HG02852 (cell line): Measurements from ENCODE around the gene CCDC158.
"Not testable (repeated sequence)": the region's sequence is repeated elsewhere in the genome, so short reads cannot be mapped to it uniquely, and the experiment has no call there.

Experiments
- ATAC-seq: cut with Tn5 transposase; IDR thresholded peaks from one replicate; pipeline ENCODE4 v1.9.1; 2021; ENCODE audit warnings: mild to moderate bottlenecking, moderate library complexity; ENCODE audit not compliant: unreplicated experiment

CCDC158 gene

GRCh38 chr4:76430519-76431388 is 9.8 kb upstream of the CCDC158 start:
- ATAC-seq = no peak

- ATAC-seq = no peak
These were observed 8.7 kb upstream of the CCDC158 start for GRCh38 chr4:76429636-76430035.

- ATAC-seq = no peak
These were observed 5.3 kb upstream of the CCDC158 start for GRCh38 chr4:76426272-76426671.

DNA sequence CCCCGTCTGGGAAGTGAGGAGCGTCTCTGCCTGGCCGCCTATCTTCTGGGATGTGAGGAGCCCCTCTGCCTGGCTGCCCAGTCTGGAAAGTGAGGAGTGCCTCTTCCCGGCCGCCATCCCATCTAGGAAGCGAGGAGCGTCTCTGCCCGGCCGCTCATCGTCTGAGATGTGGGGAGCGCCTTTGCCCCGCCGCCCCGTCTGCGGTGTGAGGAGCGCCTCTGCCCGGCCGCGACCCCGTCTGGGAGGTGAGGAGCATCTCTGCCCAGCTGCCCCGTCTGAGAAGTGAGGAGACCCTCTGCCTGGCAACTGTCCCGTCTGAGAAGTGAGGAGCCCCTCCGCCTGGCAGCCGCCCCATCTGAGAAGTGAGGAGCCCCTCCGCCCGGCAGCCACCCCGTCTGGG is 2.2 kb upstream of the CCDC158 start:
- not testable (repeated sequence) for ATAC-seq

DNA sequence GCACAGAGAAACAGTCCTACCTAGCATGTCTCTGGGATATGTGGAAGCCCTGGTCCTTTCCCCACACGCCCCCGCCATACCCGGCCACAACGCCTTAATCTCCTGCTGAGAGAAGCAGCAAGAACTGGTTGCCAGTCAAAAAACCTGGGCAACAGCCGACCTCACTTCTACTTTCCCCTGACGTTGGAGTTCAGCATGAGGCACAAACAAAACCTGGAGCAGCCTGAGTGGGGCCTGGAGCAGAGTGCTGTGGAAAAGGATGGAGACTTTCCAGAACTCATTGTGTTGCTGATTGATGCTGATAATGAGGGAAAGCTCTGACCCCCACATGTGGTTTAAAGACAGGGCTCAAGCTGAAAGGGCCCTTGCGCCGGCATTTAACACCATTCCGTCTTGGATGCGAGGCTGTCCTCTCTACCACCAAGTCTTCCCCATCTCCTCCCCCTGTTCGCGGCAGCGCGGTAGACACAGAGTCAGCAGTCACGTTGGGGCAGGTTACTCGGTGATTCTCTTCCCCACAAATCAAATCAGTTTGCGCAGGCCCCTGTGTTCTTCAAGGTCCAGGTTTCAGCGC is 666 bp downstream of the CCDC158 start:
- ATAC-seq = no peak

DNA sequence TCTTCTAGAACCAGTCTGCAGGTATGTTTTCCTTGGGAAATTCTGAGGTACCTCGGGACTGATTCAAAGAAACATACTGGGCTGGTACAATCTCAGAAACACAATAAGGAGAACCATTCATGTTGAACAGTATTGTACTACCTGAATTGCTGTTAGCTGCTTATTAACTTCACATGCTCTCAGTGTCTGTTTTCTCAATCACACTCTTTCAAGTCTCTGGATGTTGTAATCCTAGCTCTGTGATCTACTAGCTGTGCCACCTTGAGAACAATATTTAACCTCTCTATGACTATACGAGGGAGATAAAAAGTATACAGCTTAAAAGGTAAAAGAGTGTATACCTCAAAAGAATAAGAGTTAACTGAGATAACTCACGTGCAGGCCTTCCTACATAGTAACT is 10.3 kb downstream of the CCDC158 start:
- ATAC-seq = no peak

GRCh38 chr4:76407440-76408119 is 13.4 kb downstream of the CCDC158 start:
- ATAC-seq = no peak

GRCh38 chr4:76406081-76406480 is 14.9 kb downstream of the CCDC158 start:
- no peak for ATAC-seq

- ATAC-seq = no peak
These were observed 19.3 kb downstream of the CCDC158 start for GRCh38 chr4:76401654-76402053.

DNA sequence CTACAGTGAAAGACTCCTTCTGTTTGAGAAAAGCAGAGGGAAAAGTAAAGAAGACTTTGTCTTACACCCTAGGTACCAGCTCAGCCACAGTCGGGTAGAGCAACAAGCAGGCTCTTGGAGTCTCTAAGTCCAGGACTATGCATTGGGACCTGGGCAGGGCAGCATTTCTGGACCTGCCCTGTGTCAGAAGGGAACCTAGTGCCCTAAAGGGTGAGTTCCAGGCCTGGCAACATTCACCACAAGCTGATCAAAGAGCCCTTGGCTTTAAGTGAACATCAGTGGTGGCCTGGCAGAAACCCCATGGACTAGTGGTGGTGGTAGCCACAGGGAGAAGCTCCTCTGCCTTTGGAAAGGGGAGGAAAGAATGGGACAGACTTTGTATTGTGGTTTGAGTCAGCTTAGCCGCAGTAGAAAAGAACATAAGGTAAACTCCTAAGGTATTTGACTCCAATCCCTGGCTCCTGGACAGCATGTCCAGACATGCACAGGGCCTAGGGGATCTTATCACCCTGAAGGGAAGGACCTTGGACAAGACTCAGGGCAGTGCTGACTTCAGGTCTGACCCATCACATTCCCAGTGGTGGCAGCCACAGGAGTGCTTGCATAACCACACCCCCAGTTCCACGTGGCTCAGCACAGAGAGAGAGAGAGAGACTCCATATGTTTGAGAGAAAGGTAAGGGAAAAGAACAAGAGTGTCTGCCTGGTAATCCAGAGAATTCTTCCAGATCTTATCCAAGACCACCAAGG is 32.6 kb downstream of the CCDC158 start:
- no peak for ATAC-seq

DNA sequence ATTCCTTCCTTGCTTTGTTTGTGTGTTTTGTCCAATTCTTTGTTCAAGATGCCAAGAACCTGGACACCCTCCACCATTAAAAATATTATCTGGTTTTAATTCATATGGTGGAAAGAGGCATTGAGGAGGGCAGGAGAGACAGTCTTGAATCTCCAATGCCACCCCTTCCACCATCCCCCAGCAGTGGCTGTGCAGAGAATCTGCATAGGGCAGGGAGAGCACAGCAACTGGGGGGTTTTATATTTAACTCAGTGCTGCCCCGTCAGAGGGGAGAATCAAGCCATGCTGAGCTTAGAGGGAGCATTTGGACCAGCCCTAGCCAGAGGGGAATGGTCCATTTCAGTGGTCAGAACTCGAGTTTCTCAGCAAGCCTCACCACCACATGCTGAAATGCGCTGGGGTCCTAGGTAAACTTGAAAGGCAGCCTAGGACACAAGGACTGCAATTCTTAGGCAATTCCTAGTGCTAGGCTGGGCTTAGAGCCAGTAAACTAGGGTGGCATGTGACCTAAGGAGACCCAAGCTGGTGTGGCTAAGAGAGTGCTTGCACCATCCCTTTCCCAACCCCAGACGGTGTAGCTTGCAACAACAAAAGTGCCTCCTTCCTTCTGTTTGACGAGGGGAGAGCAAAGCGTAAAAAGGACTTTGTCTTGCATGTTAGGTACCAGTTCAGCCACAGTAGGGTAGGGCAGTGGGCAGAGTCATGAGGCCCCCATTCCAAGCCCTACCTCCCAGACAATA is 34.2 kb downstream of the CCDC158 start:
- no peak for ATAC-seq

- ATAC-seq = no peak
These were observed 35.0 kb downstream of the CCDC158 start for GRCh38 chr4:76385974-76386373.

DNA sequence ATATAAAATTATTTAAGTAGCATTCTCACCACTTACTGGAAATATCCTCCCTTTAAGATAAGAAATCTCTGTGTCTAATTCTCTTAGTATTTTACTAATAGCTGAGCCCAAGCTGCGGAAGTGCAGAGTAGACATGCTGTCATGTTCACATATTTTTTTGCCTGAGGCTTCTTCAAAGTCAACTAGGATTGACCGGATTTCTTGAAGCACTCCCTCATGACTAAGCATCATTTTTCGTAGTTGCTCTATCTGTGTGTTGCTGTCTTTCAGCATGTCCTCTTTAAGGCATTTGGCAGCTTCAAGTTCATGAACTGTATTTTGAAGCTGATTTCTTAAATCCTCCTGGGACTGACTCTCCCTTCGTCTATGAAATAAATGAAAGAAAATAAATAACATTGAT is 36.9 kb downstream of the CCDC158 start:
- no peak for ATAC-seq

GRCh38 chr4:76383001-76383400 is 37.9 kb downstream of the CCDC158 start:
- no peak for ATAC-seq

DNA sequence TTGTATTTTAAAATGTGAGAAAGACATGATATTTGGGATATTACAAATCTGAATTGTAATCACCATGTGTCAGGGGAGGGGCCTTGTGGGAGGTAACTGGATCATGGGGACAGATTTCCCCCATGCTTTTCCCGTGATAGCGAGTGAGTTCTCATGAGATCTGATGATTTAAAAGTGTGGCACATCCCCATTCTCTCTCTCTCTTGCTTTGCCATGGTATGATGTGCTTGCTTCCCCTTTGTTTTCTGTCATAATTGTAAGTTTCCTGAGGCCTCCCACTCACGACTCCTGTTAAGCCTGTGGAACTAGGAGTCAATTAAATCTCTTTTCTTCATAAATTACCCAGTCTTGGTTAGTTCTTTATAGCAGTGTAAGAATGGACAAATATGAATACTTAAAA is 39.0 kb downstream of the CCDC158 start:
- no peak for ATAC-seq

GRCh38 chr4:76380561-76380960 is 40.4 kb downstream of the CCDC158 start:
- no peak for ATAC-seq

- ATAC-seq = no peak
These were observed 43.0 kb downstream of the CCDC158 start for GRCh38 chr4:76377911-76378310.

DNA sequence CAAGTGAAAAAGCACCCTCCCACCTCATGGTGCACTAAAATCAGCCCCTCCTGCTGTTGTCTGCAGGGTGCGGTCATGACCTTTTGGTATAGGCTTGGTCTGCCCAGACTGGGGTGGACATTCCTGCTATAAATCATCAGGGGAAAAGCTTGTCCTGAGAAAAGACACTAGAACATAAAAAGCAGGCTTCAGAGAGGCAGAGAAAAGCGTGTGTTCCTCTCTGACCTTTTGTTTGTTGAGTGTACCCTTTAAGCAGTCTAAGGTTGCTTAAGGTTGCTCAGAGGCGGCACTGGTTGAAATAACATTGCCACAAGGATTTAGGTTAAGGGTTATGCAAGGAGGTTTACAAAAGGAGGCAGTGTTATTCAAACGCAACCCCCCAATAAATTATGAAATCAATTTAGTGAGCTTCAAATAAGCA is 43.5 kb downstream of the CCDC158 start:
- no peak for ATAC-seq

GRCh38 chr4:76376534-76376933 is 44.4 kb downstream of the CCDC158 start:
- no peak for ATAC-seq

DNA sequence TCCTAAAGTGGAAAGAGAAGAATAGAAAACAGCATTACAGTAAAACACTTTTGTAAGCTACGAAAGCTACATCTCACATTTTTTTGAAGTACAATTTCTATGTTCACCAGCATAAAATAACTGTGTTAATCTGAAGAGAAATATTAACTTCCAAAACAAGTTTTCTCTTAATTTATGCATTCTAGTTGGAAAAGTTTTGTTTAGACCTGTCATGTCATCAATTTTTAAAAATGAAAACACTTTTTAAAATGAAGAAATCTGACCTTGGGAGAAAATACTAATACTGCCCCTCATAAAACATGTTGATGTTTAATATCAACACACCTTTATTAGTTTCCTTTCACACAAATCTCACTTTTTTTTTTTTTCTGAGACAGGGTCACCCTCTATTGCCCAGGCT is 45.2 kb downstream of the CCDC158 start:
- ATAC-seq = no peak

GRCh38 chr4:76374798-76375197 is 46.1 kb downstream of the CCDC158 start:
- ATAC-seq = no peak
